HepG2 (cell line): Measurements from ENCODE around the gene MAP3K20. TPM values are rescaled to one million over a fixed set of nuclear protein-coding genes. Genes with fewer than 3 reads are reported as not detected.
A peak's percentile ranks its signal among the peaks of the same experiment; 100 is the strongest.

ENCODE experiments used
- AKNA ChIP-seq: sonication (generic); formaldehyde crosslinking; IDR thresholded peaks from 2 replicates; pipeline ENCODE4 v1.4.0; 2020; ENCODE audit warnings: missing genetic modification reagents, borderline replicate concordance
- ARNT2 ChIP-seq: sonication (generic); formaldehyde crosslinking; IDR thresholded peaks from 2 replicates; pipeline ENCODE4 v1.8.0; 2022; ENCODE audit warnings: mild to moderate bottlenecking, low read depth, missing genetic modification reagents, moderate library complexity
- CBX5 ChIP-seq: sonication (generic); formaldehyde crosslinking; IDR thresholded peaks from 2 replicates; pipeline ENCODE4 v1.4.0; 2020; ENCODE audit warnings: missing genetic modification reagents, borderline replicate concordance
- DMAP1 ChIP-seq: IDR thresholded peaks from 2 replicates; pipeline ENCODE4 v1.6.1; 2016
- EP300 ChIP-seq, 3 experiments: sonication (generic) in 1 of 3; formaldehyde crosslinking in 1 of 3; IDR thresholded peaks; 2 replicates each; pipeline versions ENCODE4 v1.5.1 to v1.6.1; 2011 to 2020; ENCODE audit warnings: low read depth in 2 of 3, low read length in 2 of 3, borderline replicate concordance in 1 of 3, improper control_type of control experiment in 1 of 3, mild to moderate bottlenecking in 1 of 3, missing genetic modification reagents in 1 of 3, moderate library complexity in 1 of 3
- ETV6 ChIP-seq: sonication (generic); formaldehyde crosslinking; conservative IDR thresholded peaks from 2 replicates; pipeline ENCODE4 v1.4.0; 2020; ENCODE audit warnings: missing genetic modification reagents
- FOSL2 ChIP-seq: sonication (generic); formaldehyde crosslinking; IDR thresholded peaks from 2 replicates; pipeline ENCODE4 v1.4.0; 2020; ENCODE audit warnings: missing genetic modification reagents
- HMG20B ChIP-seq: conservative IDR thresholded peaks from 2 replicates; pipeline ENCODE4 v1.6.1; 2016; ENCODE audit warnings: missing genetic modification reagents, missing compliant biosample characterization
- HNF4A ChIP-seq: sonication (generic); formaldehyde crosslinking; IDR thresholded peaks from 2 replicates; pipeline ENCODE4 v1.4.0; 2020; ENCODE audit warnings: missing genetic modification reagents
- MYPOP ChIP-seq: sonication (generic); formaldehyde crosslinking; IDR thresholded peaks from 2 replicates; pipeline ENCODE4 v1.8.1; 2023; ENCODE audit warnings: mild to moderate bottlenecking, moderate library complexity, missing genetic modification reagents
- PHF8 ChIP-seq: sonication (generic); formaldehyde crosslinking; IDR thresholded peaks from 2 replicates; pipeline ENCODE4 v1.5.0; 2020; ENCODE audit warnings: missing genetic modification reagents
- RELA ChIP-seq: sonication (generic); formaldehyde crosslinking; IDR thresholded peaks from 2 replicates; pipeline ENCODE4 v1.4.0; 2020; ENCODE audit warnings: missing genetic modification reagents
- ZFP36L1 ChIP-seq: sonication (generic); formaldehyde crosslinking; IDR thresholded peaks from 2 replicates; pipeline ENCODE4 v1.8.0; 2022; ENCODE audit warnings: mild to moderate bottlenecking, missing genetic modification reagents, moderate library complexity
- ZFY ChIP-seq: sonication (generic); formaldehyde crosslinking; IDR thresholded peaks from 2 replicates; pipeline ENCODE4 v1.4.0; 2020; ENCODE audit warnings: missing genetic modification reagents
- ZNF567 ChIP-seq: sonication (generic); formaldehyde crosslinking; IDR thresholded peaks from 2 replicates; pipeline ENCODE4 v1.8.1; 2023; ENCODE audit warnings: mild to moderate bottlenecking, missing genetic modification reagents, borderline replicate concordance
- polyA plus RNA-seq, 8 experiments: library from polyadenylated mRNA; depleted of rRNA in 3 of 8; stranded (reverse) in 7 of 8; unstranded in 1 of 8; fragments of >200 nt; fragmentation: Illumina TruSeq in 4 of 8; extraction: Trizol in 4 of 8; gene quantifications; 2 replicates each; pipeline versions ENCODE4 v1.2.1 to v1.2.3, GENCODE V29; 2011 to 2016; ENCODE audit warnings: low read depth in 4 of 8, missing spikeins in 1 of 8, mixed read lengths in 1 of 8; ENCODE audit not compliant: insufficient read depth in 1 of 8
- total RNA-seq, 5 experiments: library from RNA; depleted of rRNA; stranded (reverse); fragments of >200 nt; fragmentation: Illumina TruSeq; extraction: Trizol; gene quantifications; 2 replicates each; pipeline ENCODE4 v1.2.3, GENCODE V29; 2016; ENCODE audit warnings: low read depth in 1 of 5

MAP3K20 gene
- total and polyA plus RNA-seq, 2 of the 13 experiments (the other 11 are each of a cell fraction or from before 2014, with no cell fraction given) = 5.2 to 13.5 TPM

DNA sequence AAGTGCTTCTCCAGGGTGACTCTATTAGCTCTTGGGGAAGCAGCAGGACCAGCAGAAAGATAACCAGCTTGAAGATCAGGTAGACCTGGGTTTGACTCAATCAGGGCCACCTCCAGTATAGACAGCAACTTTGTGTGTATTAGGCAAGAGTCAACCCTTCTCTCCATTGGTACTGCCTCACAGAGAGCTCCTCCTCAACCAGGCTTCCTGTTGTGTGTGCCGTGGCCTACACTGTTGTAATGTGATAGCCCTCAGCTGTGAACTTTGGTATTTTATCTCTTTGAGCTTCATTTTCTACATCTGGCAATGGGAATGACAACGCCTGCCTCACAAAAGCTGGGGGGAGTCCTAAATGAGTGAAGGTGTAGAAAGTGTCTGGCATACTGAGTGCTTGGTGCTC lies 17.0 kb upstream of the MAP3K20 start (continued):
- TF ChIP-seq ZNF567 (CRISPR knock-in tag) (no peak), HMG20B (no peak), DMAP1 (CRISPR knock-in tag) (no peak), ARNT2 (CRISPR knock-in tag) (no peak), ZFP36L1 (CRISPR knock-in tag) (no peak), RELA (CRISPR knock-in tag) (no peak), MYPOP (CRISPR knock-in tag) (no peak), EP300 (IDR thresholded peaks at IDR 0.05; ENCODE audit: low read depth in 2 of 2, low read length in 2 of 2) (no peak), EP300 (CRISPR knock-in tag; IDR thresholded peaks at IDR 0.05; ENCODE audit: borderline replicate concordance) (no peak), CBX5 (CRISPR knock-in tag) (no peak), PHF8 (CRISPR knock-in tag) (no peak), ETV6 (no peak), HNF4A (peak; percentile 78), AKNA (CRISPR knock-in tag) (no peak), FOSL2 (CRISPR knock-in tag) (peak; percentile 44), ZFY (CRISPR knock-in tag) (peak; percentile 32; the same call in 1 of the 2 replicates)
